SK-N-SH (cell line): Measurements from ENCODE around the gene GRIA1. TPM values are rescaled to one million over a fixed set of nuclear protein-coding genes. Genes with fewer than 3 reads are reported as not detected.

ENCODE experiments used
- CTCF ChIA-PET: fragments of 300-600, 350-600 bp; formaldehyde crosslinking; extraction: SDS; loops from one replicate; lab custom pipeline; 2021; lab: Yijun Ruan, JAX
- POLR2A ChIA-PET: fragments of 350-600 bp; sonication (Branson Sonifier 250); formaldehyde crosslinking; extraction: SDS; loops from one replicate; lab custom pipeline; 2020; ENCODE audit warnings: antibody characterized with exemption, inconsistent platforms; lab: Yijun Ruan, JAX
- DNase-seq: peaks from one replicate; pipeline ENCODE4 v3.0.0; 2012
- H2AFZ ChIP-seq: fragments of 200-600 bp; sonication (generic); 2 replicates; pipeline ENCODE4 v1.8.1; 2016; ENCODE audit warnings: antibody characterized with exemption, mild to moderate bottlenecking, low read depth
- H3F3A ChIP-seq: fragments of 200-600 bp; sonication (generic); replicated peaks from 2 replicates; pipeline ENCODE3; 2016; ENCODE audit warnings: antibody characterized with exemption, mild to moderate bottlenecking; ENCODE audit not compliant: insufficient read depth
- H3K27ac ChIP-seq, 2 experiments: fragments of 200-500 bp in 1 of 2; fragments of 200-600 bp in 1 of 2; sonication (Bioruptor generic) in 1 of 2; sonication (generic), shearing (Covaris generic) in 1 of 2; 2 replicates each; pipeline versions ENCODE4 v1.5.1 to v1.6.1; 2014 to 2016; ENCODE audit warnings: low read depth in 2 of 2, inconsistent platforms in 1 of 2, low read length in 1 of 2, mild to moderate bottlenecking in 1 of 2, mixed read lengths in 1 of 2
- H3K27me3 ChIP-seq: fragments of 200-600 bp; sonication (generic), shearing (Covaris generic); 2 replicates; pipeline ENCODE4 v1.6.1; 2016; ENCODE audit warnings: mixed run types; ENCODE audit not compliant: insufficient read depth
- H3K36me3 ChIP-seq, 2 experiments: fragments of 200-500 bp in 1 of 2; fragments of 200-600 bp in 1 of 2; sonication (Bioruptor generic) in 1 of 2; sonication (generic) in 1 of 2; replicated peaks in 1 of 2; 2 replicates each; pipeline versions ENCODE3 to v1.5.1; 2014 to 2016; ENCODE audit warnings: low read length in 1 of 2, mild to moderate bottlenecking in 1 of 2; ENCODE audit not compliant: insufficient read depth in 2 of 2, control insufficient read depth in 1 of 2
- H3K4me1 ChIP-seq, 2 experiments: fragments of 200-500 bp in 1 of 2; fragments of 200-600 bp in 1 of 2; sonication (Bioruptor generic) in 1 of 2; sonication (generic), shearing (Covaris generic) in 1 of 2; 2 replicates each; pipeline versions ENCODE4 v1.5.1 to v1.6.1; 2014 to 2016; ENCODE audit warnings: low read depth in 1 of 2, low read length in 1 of 2, mixed run types in 1 of 2; ENCODE audit not compliant: insufficient read depth in 2 of 2, control insufficient read depth in 1 of 2
- H3K4me2 ChIP-seq: fragments of 200-600 bp; sonication (generic), shearing (Covaris generic); 2 replicates; pipeline ENCODE4 v1.6.1; 2017; ENCODE audit warnings: mixed run types
- H3K4me3 ChIP-seq, 2 experiments: fragments of 200-500 bp in 1 of 2; fragments of 200-600 bp in 1 of 2; sonication (Bioruptor generic) in 1 of 2; sonication (generic), shearing (Covaris generic) in 1 of 2; 2 replicates each; pipeline versions ENCODE4 v1.5.1 to v1.8.1; 2014 to 2016; ENCODE audit warnings: low read depth in 2 of 2, inconsistent platforms in 1 of 2, low read length in 1 of 2, mild to moderate bottlenecking in 1 of 2, mixed read lengths in 1 of 2, moderate library complexity in 1 of 2
- H3K79me2 ChIP-seq: fragments of 200-600 bp; sonication (generic); 2 replicates; pipeline ENCODE4 v1.8.1; 2017; ENCODE audit warnings: mild to moderate bottlenecking; ENCODE audit not compliant: insufficient read depth
- H3K9ac ChIP-seq: fragments of 200-600 bp; sonication (generic); 2 replicates; pipeline ENCODE4 v1.6.1; 2017; ENCODE audit warnings: mixed run types
- H3K9me2 ChIP-seq: fragments of 200-600 bp; sonication (generic); 2 replicates; pipeline ENCODE4 v1.6.1; 2017; ENCODE audit warnings: mixed run types
- H3K9me3 ChIP-seq: fragments of 200-600 bp; sonication (generic); 2 replicates; pipeline ENCODE4 v1.6.1; 2017; ENCODE audit warnings: mixed run types, mild to moderate bottlenecking, moderate library complexity
- H4K20me1 ChIP-seq: fragments of 200-600 bp; sonication (generic); 2 replicates; pipeline ENCODE4 v1.6.1; 2017; ENCODE audit warnings: mild to moderate bottlenecking, mixed run types; ENCODE audit not compliant: insufficient read depth
- ELF1 ChIP-seq: IDR thresholded peaks from 2 replicates; pipeline ENCODE4 v1.4.0; 2012
- EZH2phosphoT487 ChIP-seq: fragments of 200-600 bp; sonication (generic); IDR thresholded peaks from 2 replicates; pipeline ENCODE4 v1.6.1; 2017; ENCODE audit warnings: low read depth, mixed run types, mild to moderate bottlenecking, antibody characterized with exemption, moderate library complexity, borderline replicate concordance
- FOSL2 ChIP-seq: IDR thresholded peaks from 2 replicates; pipeline ENCODE4 v1.4.0; 2012; ENCODE audit warnings: low read depth, mild to moderate bottlenecking, moderate library complexity, borderline replicate concordance
- FOXJ3 ChIP-seq: sonication (generic); formaldehyde crosslinking; IDR thresholded peaks from 2 replicates; pipeline ENCODE4 v1.5.1; 2020; ENCODE audit warnings: mild to moderate bottlenecking, missing genetic modification reagents
- FOXM1 ChIP-seq: IDR thresholded peaks from 2 replicates; pipeline ENCODE4 v1.4.0; 2012; ENCODE audit warnings: low read depth, mild to moderate bottlenecking
- GATA2 ChIP-seq: sonication (generic); formaldehyde crosslinking; IDR thresholded peaks from 2 replicates; pipeline ENCODE4 v1.5.0; 2020; ENCODE audit warnings: mild to moderate bottlenecking, missing genetic modification reagents
- JUND ChIP-seq: IDR thresholded peaks from 2 replicates; pipeline ENCODE4 v1.4.0; 2012
- MAX ChIP-seq: IDR thresholded peaks from 2 replicates; pipeline ENCODE4 v1.4.0; 2012; ENCODE audit warnings: low read depth
- MEF2A ChIP-seq: IDR thresholded peaks from 2 replicates; pipeline ENCODE4 v1.4.0; 2012; ENCODE audit warnings: low read depth, borderline replicate concordance
- NFIC ChIP-seq: IDR thresholded peaks from 2 replicates; pipeline ENCODE4 v1.4.0; 2012; ENCODE audit warnings: borderline replicate concordance
- NRF1 ChIP-seq: IDR thresholded peaks from 2 replicates; pipeline ENCODE4 v1.6.1; 2012; ENCODE audit warnings: low read depth, mild to moderate bottlenecking, low read length
- PBX3 ChIP-seq: IDR thresholded peaks from 2 replicates; pipeline ENCODE4; 2012
- RCOR1 ChIP-seq: fragments of 150-350 bp; IDR thresholded peaks from 2 replicates; pipeline ENCODE4 v1.6.1; 2017; ENCODE audit warnings: antibody characterized with exemption, low read length
- REST ChIP-seq: IDR thresholded peaks from 2 replicates; pipeline ENCODE4 v1.6.1; 2012; ENCODE audit warnings: mild to moderate bottlenecking, low read depth, low read length, moderate library complexity
- RFX5 ChIP-seq: IDR thresholded peaks from 2 replicates; pipeline ENCODE4 v1.6.1; 2012; ENCODE audit warnings: mild to moderate bottlenecking, improper control_type of control experiment, low read length
- SMC3 ChIP-seq: IDR thresholded peaks from 2 replicates; pipeline ENCODE4 v1.6.1; 2012; ENCODE audit warnings: low read depth, low read length, improper control_type of control experiment
- TCF12 ChIP-seq: IDR thresholded peaks from 2 replicates; pipeline ENCODE4 v1.4.0; 2012
- USF2 ChIP-seq: fragments of 150-350 bp; IDR thresholded peaks from 2 replicates; pipeline ENCODE4 v1.6.1; 2017; ENCODE audit warnings: antibody characterized with exemption, low read length, low read depth, borderline replicate concordance
- YY1 ChIP-seq: IDR thresholded peaks from 2 replicates; pipeline ENCODE4 v1.4.0; 2012; ENCODE audit warnings: low read depth, mild to moderate bottlenecking
- ZBTB33 ChIP-seq: IDR thresholded peaks from 2 replicates; pipeline ENCODE4 v1.4.0; 2012; ENCODE audit warnings: low read depth, borderline replicate concordance
- WGBS: methylation state at CpG from one replicate; pipeline ENCODE4 v1.1.6; 2017; ENCODE audit warnings: low lambda C conversion rate; 5-methylcytosine and 5-hydroxymethylcytosine counted together
- polyA plus RNA-seq, 3 experiments: library from polyadenylated mRNA; depleted of rRNA; stranded (reverse); fragments of >200 nt; gene quantifications; 2 replicates each; pipeline ENCODE4 v1.2.3, GENCODE V29; 2012

Gene GRIA1
- polyA plus RNA-seq, 1 of the 3 experiments (the other 2 are of a cell fraction) = 0.35 TPM

- peaks cover 9% of the 10 kb centered on the region in 2 experiments; a peak in 2 of 4 replicates for H3K4me1 ChIP-seq
- H3K9me3 ChIP-seq = peaks cover 10% of the 10 kb centered on the region; the same call in 1 of the 2 replicates
- WGBS = 75% methylated on average over 12 of the region's 12 CpGs
- H3K27ac ChIP-seq = no peak overlapping the region; a peak in 1 of 4 replicates
- no peaks in the 10 kb centered on the region for H4K20me1 ChIP-seq
- ChIA-PET POLR2A (no interaction called here), CTCF (no interaction called here)
- H3F3A ChIP-seq = no peaks in the 10 kb centered on the region
- no peak overlapping the region for H3K4me2 ChIP-seq
- H3K79me2 ChIP-seq = no peaks in the 10 kb centered on the region
- H2AFZ ChIP-seq = peak overlapping the region; percentile 33; the same call in 1 of the 2 replicates
- no peak for DNase-seq
- H3K9me2 ChIP-seq = no peaks in the 10 kb centered on the region
- no peak overlapping the region for H3K9ac ChIP-seq
- peaks cover 0 to 3% of the 10 kb centered on the region in 2 experiments for H3K36me3 ChIP-seq
- H3K4me3 ChIP-seq = no peak overlapping the region
- no peaks in the 10 kb centered on the region for H3K27me3 ChIP-seq
- TF ChIP-seq MEF2A (no peak), TCF12 (no peak), FOXM1 (no peak), FOSL2 (no peak), RCOR1 (no peak), GATA2 (CRISPR knock-in tag) (no peak), YY1 (no peak), ZBTB33 (no peak), JUND (no peak)
Measured at GRCh38 chr5:153516504-153517240, 26.2 kb downstream of the GRIA1 start.

GRCh38 chr5:153517241-153517611 is 26.8 kb downstream of the GRIA1 start:
- 94% methylated on average over 2 of the region's 2 CpGs for WGBS
- no peak overlapping the region for H3K4me2 ChIP-seq
- CTCF ChIA-PET = no interaction called here
- no peaks in the 10 kb centered on the region for H3K27me3 ChIP-seq
- peaks cover 9% of the 10 kb centered on the region in 2 experiments; a peak in 2 of 4 replicates for H3K4me1 ChIP-seq
- no peaks in the 10 kb centered on the region for H3K79me2 ChIP-seq
- no peak overlapping the region for H3K4me3 ChIP-seq
- no peaks in the 10 kb centered on the region for H4K20me1 ChIP-seq
- peaks cover 0 to 3% of the 10 kb centered on the region in 2 experiments for H3K36me3 ChIP-seq
- H3K9me2 ChIP-seq = no peaks in the 10 kb centered on the region
- H3K9ac ChIP-seq = no peak overlapping the region
- peaks cover 10% of the 10 kb centered on the region; the same call in 1 of the 2 replicates for H3K9me3 ChIP-seq
- H3F3A ChIP-seq = no peaks in the 10 kb centered on the region
- peak; percentile 4 for DNase-seq
- no peak overlapping the region for H3K27ac ChIP-seq
- H2AFZ ChIP-seq = peak overlapping the region; percentile 33; the same call in 1 of the 2 replicates
- POLR2A ChIA-PET = no interaction called here
- TF ChIP-seq FOXJ3 (CRISPR knock-in tag) (no peak), ELF1 (no peak), GATA2 (CRISPR knock-in tag) (no peak), REST (no peak), FOXM1 (no peak), USF2 (no peak), MAX (no peak), TCF12 (no peak), NRF1 (no peak), SMC3 (no peak), NFIC (no peak), PBX3 (no peak), RFX5 (no peak), FOSL2 (no peak), JUND (no peak), EZH2phosphoT487 (no peak), MEF2A (no peak)
